NCI-H146 treated with DMSO at 0.1 percent for 48 hours (cell line): ENCODE data around the gene OCSTAMP.

ENCODE experiments used
- DNase-seq: peaks from one replicate; lab custom pipeline; 2025; ENCODE audit not compliant: unreplicated experiment; lab: John Stamatoyannopoulos, UW

OCSTAMP gene

GRCh38 chr20:46520976-46521579, 29.4 kb downstream of the OCSTAMP start:
- peak; percentile 53 for DNase-seq

DNA sequence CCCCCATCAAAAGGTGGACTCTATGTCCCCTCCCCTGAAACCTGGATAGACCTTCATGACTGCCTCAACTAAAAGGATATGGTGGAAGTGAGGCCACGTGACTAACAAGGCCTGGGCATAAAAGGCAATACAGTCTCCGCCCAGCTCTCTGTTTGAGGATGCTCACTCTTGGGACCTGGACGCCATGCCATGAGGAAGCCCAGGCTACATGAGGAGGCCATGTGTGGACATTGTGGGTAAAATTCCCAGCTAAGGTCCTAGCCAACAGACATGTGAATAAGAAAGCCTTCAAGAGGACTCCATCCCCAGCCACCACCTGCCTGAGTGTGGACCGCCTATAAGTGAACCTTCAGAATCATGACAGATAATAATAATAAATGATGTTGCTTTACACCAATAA, 29.9 kb downstream of the OCSTAMP start:
- DNase-seq: no peak

DNA sequence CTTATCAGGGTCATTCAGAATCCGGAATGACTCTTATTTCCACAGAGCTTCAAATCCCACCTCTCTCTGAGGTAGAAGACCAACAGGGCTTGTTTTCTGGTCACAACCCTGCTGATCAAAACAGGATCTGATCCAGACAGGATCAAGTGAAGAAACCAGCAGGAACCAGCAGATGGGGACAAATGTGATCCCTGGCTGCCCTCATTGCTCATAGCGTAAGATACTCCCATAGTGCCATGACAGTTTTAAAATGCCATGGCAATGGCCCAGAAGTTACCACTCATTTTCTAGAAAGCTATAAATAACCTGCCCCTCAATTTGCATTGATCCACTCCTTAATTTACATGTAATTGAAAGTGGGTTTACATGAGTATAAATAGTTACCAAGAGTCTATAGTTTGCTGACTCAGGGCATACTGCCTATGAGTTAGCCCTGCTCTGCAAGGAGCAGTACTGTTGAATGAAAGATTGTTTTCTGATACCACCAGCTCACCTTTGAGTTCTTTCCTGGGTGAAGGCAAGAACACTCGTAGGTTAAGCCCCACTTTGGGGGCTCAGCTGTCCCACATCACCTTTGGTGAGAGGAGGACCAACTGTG, 30.9 kb downstream of the OCSTAMP start:
- no peak for DNase-seq

- peak; percentile 89 for DNase-seq
Measured at GRCh38 chr20:46512943-46513844, 37.3 kb downstream of the OCSTAMP start, which contains the start of gene ZNF334. Gene ZNF334 (minus strand): TSS chr20:46513559. CDS start chr20:46512102, 1,457 bp downstream.

DNA sequence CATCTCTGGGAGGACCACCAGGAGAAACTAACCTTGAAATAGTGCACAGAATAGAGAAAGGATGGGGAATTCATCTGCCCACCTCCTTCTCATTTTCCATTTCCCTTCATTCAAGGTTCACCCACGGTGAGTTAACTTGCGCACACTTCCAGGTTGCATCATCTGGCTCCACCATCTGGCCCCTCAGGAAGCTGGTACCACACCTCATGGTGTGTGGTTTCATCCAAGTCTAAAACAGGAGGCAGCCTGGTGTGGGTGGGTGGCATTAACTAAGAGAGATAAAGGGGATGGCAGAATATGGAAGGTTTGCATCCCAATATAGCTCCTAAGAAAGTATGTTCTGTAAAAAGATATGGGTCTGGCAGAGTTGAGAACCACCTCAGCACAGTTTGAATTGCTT, 40.9 kb downstream of the OCSTAMP start:
- no peak for DNase-seq

GRCh38 chr20:46507760-46508407, 42.6 kb downstream of the OCSTAMP start:
- DNase-seq: no peak

- no peak for DNase-seq
Measured at GRCh38 chr20:46505506-46505905, 44.9 kb downstream of the OCSTAMP start.

- no peak for DNase-seq
Measured at GRCh38 chr20:46501961-46502360, 48.5 kb downstream of the OCSTAMP start.

DNA sequence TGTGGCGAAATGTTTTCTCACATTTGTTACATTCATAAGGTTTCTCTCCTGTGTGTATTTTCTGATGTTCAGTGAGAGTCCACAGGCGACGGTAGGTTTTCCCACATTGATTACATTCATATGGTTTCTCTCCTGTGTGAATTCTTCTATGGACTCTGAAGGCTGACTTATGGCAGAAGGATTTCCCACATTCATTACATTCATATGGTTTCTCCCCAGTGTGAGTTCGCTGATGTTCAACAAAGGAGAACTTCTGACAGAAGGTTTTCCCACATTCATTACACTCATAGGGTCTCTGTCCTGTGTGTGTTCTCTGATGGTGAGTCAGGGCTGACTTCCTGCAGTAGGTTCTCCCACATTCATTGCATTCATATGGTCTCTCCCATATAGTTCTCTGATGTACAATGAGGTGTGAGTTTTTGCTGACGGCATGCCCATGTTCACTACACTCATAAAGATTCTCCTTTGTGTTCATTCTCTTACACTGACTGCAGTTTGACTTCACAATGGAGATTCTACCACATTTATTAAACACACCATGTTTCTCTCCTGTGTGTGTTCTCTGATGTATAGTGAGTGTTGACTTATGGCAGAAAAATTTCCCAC, 49.0 kb downstream of the OCSTAMP start:
- DNase-seq: no peak

DNA sequence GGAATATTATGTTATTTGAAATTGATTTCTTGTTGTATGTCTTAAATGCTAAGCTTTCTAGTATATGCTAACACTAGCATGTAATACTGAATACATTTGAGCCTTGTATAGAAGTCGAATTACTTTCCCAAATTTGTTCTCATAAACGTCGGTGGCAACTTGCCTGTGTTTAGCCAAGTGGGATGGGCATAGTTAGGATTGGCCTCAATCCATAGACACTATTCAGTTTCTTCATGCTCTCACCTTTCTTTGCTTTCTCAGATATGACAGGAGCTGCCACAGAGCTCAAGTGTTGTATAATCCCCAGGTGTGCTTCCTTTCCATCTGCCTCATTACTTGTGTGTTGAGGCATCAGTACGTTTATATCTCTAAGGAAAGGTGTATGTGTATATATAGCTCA, 56.4 kb downstream of the OCSTAMP start:
- DNase-seq: no peak

DNA sequence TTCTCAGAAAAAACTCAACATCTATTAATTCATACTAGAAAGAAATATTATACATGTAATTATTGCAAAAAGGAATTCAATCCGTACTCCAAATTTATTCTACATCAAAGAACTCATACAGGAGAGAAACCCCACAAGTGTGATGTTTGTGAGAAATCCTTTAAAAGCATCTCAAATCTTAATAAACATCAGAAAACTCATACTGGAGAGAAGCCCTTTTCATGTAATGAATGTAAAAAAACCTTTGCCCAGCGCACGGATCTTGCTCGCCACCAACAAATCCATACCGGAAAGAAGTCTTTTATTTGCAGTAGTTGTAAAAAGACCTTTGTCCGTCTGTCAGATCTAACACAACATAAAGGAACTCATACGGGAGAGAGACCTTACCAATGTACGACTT, 59.1 kb downstream of the OCSTAMP start:
- no peak for DNase-seq
